Left renal cortex interstitium (tissue), 4 donors: ENCODE measurements around the gene PACRG. TPM values are rescaled to one million over a fixed set of nuclear protein-coding genes. Genes with fewer than 3 reads are reported as not detected.
"Not testable (repeated sequence)": the region's sequence is repeated elsewhere in the genome, so short reads cannot be mapped to it uniquely, and the experiment has no call there.

Source experiments
- DNase-seq, 4 donors: peaks; one replicate each; pipeline ENCODE4 v3.0.0-alpha.2; 2013; ENCODE audit warnings: low read depth in 4 of 4, low spot score in 2 of 4, missing footprints in 1 of 4
- polyA plus RNA-seq, 4 donors: library from polyadenylated mRNA; unstranded; fragments of 120-200 nt; gene quantifications; one replicate each; pipeline ENCODE4 v1.2.1, GENCODE V29; 2013; ENCODE audit not compliant: insufficient read length in 4 of 4

PACRG gene
- polyA plus RNA-seq: 10 to 100 TPM; 13.7 to 20.1 (median 15.1) TPM

DNA sequence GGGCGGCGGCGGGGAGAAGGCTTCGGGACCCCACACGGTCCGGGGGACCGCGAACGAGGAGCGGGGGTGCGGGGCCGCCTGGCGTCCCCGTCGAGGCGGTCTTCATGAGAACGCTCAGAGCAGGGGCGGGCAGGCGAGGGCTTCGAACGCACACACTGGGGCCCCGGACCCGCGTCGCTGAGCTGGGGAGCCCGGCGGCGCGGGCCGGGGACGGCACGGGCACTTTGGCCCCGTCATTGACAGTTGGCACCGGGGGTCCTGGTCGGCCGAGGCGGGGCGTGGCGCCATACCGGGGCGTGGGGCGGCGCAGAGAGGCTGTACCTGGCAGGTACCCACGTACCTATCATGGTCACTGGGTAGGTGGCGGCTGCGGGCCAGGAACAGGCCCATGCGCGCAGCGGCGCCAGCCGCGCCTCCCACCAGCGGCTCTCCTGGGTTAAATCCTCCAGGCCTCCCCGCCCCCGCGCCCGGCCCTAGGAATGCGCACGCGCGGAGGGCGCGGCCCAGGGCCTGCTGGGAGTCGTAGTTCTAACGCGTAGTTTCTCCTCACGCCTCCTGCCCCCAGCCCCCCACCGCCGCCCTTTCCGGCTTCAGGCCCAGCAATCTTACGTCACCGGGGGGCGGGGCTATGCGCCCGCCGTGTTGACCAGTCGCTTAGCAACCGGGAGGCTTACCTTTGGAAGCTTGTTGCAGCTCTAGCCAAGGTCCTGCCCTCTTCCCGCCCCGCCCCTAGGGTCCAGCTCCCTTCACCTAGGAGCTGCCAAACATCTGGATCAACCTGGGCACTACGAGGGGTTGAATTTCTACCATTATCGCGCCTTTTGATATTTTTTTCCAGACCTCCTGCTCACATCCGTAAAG lies at the start of gene PACRG, which contains the start of gene PRKN:
TSS of gene PACRG (plus strand) at position 653 of the 861 bp plus-strand sequence.
TSS of gene PRKN (minus strand) at position 445 of the 861 bp plus-strand sequence.
- peak; percentile 93 to 99 (median 97) for DNase-seq

DNA sequence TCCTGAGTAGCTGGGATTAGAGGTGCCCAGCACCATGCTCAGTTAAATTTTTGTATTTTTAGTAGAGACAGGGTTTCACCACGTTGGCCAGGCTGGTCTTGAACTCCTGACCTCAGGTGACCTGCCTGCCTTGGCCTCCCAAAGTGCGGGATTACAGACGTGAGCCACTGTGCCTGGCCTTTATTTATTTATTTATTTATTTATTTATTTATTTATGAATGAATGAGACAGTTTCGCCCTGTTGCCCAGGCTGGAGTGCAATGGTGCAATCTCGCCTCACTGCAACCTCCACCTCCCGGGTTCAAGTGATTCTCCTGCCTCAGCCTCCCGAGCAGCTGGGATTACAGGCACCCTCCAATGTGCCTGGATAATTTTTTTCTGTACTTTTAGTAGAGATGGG lies 48.9 kb upstream of the PACRG start:
- not testable (repeated sequence) for DNase-seq

DNA sequence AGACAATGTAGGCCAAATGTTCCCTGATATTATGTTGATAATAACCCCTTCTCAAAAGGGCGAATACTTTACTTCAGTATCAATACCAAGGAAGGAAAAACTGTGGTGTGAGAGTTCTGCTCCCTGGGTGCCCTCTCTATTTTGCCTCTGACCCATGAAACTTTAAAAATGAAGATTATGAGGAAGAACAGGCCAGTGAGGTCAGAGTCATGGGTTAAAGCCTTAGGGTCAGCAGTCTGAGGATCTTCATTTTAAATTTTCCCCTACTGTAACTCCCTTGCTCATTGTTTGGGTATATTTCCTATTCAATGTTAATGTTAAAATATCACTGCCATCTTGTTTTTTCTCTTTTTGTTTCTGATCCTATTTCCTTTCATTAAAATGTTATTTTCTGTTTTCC lies 48.1 kb upstream of the PACRG start:
- no peak for DNase-seq

DNA sequence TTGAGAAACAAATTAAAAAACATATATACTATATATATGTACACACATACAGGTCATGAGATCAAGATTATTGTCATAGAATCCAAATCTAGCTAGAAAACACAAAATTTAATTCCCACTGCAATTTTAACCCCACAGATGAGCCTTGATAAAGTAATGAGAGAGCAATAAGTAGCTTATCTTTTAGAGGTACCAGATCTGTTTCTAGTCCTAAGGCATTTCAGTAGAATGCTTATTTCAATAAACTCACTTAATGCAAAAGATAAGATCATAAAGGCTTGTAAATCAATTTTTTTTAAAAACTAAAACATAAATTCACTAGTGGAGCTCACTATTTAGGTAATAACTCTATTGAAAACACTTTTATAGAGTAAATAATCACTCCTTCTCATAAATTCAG lies 47.4 kb upstream of the PACRG start:
- DNase-seq: no peak

DNA sequence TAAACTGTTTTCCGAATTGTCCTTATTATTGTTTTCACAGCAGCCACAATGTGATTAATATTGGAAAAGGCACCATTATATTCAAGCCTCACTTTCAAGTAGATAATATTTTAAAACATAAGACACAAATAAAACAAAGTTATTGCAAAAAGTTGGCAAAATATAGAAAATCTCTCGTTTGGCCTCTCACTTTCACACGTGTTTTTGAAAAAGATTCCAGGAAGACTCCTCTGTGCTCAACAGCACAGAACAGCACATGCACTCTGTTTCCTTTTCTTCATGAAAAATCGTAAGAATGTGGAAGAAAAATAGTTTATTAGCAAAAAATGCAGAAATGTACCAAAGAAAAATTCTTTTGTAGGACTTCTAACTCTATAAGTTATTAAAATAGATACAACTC lies 46.9 kb upstream of the PACRG start:
- no peak for DNase-seq

DNA sequence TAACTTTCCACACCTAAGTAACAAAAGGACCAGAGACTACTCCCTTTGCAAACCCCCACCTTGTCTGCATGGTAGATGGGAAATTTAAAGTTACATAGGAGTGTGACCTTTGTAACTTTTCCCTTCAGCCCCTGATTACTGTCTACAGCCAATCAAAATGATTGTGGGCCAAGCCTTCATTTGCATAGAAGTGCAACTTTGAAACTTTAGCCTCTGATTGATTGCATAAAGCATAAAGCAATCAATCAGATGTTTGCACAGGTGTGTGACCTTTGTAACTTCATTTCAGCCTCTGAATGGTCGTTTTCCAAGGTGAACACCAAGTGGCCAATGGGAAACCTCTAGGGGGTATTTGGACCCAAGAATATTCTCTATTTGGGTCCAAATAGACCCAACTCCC lies 46.3 kb upstream of the PACRG start:
- no peak for DNase-seq

DNA sequence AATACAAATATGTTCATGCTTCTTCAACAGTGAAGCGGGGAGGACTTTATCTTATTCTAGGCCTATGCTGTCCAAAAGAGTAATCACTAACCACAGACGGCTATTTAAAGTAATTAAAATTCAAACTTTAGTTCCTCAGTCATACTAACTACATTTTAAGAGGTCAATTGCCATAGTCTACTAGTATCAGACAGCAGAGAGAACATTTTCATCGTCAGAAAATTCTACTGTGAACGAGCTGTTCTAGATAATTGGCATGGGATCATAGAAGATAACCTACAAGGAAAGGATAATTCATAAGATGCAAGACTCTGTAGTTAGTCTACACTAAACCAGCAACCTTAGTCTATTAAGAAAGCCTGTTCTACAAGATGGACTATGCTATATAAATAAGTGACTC lies 44.6 kb upstream of the PACRG start:
- DNase-seq: no peak

DNA sequence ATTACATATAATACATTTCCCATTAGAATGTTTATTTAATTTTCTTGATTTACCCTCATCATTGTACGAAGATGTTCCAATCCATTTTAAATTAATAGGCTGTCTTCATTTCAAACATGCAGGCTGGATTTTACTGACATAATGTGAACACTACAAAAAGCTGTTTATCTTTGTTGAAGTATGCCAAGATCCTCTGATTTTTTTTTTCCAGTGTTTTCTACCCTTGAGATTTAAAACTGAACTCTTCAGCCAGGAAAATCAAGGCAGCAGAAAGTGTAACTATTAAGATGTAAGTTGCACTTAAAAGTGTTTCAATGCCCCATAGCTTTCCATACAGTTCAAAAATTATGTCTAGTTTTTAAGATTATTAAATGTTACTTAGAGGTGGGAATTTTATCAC lies 43.7 kb upstream of the PACRG start:
- DNase-seq: no peak

DNA sequence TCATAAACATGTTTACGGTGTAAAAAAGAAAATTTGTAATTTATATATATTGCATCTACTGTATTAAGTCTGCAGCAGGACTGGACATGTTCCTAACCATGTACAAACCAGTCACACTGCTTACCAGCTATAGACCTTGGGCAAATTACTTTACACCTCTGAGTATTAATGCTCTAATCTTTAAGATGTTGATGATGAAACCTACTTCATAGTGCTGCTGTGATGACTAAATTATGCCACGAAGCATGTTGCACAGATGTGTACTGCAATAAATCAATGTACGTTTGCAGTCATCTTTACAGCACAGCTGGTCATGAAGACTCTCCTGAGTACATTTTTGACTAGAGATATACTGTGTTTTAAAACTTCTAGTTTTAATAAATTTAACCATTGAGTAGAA lies 42.8 kb upstream of the PACRG start:
- DNase-seq: no peak

DNA sequence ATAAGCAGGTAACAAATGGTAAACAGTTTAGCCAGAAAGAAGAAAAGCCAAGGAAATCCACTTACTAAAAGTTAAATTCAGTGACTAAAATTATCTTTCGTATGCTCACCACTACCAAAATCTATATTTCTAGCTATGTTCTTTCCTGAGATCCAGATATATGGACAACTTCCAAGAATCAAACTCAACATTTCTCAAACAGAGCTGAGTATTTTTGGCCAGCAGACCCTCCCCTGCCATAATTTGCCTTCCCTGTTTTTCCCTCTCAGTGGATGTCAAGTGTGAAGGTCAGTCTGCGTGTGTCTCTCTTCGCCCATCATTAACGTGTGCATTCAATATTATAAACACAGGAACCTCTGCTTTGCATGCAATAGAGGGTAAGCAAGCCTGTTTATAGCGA lies 42.2 kb upstream of the PACRG start:
- no peak for DNase-seq

DNA sequence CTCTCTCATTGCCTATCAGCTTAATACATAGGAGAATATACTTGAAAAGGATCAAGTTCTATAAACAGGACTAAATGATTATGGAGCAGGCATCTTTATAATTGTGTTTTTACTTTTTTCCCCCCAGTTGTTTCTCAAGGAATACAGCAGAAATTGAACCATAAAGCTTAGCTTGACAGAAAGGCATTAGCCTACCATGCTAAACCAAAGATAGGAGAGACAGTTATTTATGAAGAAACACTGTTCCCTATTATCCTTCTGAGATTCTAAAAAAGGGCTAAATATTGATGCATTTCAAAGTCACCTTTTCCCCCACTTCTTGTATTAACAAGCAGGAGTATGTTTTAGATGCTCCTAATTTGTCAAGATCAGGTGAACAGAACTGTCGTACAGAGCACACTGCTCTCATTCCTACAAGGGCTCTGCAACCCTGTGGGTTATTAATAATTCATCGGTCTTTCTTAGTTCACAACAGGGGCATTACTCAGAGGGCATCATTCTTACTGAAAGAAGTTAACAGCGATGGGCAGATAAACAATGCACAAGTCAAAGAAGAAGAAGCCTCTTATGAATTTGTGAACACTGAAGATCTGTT lies 38.9 kb upstream of the PACRG start:
- no peak for DNase-seq

DNA sequence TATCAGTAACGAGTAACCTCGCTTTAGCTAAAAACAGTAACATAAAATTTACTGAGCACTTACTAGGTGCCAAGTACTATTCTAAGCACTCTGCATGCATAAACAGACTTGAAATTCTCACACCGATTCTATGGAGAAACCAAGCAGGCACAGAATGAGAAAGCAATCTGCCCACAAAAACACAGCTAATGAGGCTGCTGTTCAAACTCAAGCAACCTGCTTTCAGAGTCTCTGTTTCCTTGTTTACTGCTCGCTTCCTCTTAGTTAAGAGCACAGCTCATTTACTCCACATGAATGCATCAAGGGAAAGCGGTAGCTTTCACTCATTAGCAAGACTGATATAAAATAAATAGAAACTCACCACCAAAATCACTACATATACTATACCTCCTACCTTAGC lies 37.6 kb upstream of the PACRG start:
- DNase-seq: no peak

DNA sequence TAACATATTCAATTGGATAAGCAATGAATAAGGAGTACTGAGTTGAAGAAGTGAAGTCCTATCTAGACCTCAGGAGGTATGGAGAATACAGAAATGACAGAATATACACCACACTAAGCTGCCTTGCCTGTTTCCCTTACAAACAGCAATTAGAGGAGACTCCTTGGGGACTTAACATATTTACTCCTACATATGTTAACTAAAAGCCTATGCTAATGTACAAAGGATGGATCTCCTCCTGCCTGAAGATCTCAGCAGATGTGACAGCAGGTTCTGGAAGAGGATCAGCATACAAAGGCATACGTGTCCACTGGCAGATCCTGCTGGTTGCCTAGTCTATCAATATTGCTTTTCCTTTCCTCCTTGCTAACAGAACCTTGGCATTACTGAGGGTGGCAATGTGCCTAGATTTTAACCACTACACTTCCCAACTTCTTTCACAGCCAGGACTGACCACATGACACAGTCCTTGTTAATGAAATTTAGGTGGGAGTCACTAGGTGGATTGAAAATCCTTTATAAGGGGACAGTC lies 29.8 kb upstream of the PACRG start:
- DNase-seq: no peak

DNA sequence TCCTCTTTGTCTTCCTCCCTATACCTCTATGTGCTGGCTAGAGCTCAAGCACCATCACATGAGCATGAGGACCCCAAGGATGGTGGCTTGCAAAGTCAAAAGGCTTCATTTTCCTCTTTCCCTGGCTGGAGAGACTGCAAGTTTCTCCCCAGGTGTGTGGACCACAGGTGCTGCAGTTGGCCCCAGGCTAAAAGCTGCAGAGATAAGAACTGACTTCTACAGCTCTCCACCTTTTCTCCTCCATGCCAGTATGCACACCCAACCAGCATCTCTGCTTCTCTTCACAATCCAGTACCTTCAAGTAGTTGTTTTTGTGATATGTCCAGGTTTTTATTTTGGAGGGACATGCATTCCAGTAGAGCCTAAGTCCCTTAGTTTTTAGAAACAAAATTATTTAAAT lies 29.3 kb upstream of the PACRG start:
- no peak for DNase-seq

DNA sequence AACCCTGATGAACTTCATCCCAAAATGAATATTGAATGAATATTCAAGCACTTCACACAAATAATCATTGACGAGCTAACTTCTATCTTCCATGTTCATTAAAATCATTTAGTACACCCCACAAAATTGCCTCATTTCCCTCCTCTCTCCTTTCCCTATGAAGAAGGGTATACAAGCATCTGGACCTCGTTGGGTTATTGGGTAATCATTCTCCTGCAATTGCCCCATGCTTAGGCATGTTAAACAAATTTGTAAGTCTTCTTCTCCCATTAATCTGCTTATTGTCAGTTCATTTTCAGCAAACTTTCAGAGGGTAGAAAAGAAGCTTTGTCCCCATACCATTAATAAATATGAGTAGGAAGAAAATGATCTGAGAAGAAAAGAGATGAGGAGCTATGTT lies 27.8 kb upstream of the PACRG start:
- no peak for DNase-seq

DNA sequence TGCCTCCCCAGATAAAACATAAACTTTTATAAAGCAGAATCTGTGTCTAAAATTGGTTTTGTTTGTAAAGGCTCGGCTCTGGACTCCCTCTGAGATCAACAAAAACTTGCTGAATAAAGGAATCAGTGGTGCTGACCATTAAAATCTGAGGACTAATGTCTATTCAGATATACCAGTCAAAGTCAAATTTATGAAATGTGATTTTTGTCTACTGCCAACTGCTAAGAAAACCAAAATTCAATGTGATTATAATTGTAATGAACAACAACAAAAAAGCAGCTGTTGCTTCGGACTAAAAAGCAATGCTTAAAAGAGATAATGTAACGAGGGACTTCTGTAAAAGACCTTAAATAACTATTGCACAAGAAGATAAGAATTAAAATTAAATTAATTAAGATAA lies 26.8 kb upstream of the PACRG start:
- no peak for DNase-seq

DNA sequence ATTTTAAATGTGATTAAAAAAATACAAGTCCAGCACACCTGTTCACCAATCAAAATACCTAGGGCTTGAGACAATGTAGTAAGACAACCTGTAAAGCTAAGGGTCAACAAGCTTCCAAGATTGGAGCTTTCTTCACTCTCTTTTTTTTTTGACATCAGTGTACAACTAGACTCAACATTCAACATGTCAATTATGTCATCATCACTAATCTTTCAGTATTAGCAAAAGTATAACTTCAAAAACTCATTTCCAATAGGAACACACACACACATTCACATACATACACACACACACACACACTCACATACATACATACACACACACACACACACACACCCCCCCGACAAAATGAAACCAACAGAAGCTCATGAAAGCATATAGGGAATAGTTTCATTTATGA lies 26.2 kb upstream of the PACRG start:
- DNase-seq: no peak

DNA sequence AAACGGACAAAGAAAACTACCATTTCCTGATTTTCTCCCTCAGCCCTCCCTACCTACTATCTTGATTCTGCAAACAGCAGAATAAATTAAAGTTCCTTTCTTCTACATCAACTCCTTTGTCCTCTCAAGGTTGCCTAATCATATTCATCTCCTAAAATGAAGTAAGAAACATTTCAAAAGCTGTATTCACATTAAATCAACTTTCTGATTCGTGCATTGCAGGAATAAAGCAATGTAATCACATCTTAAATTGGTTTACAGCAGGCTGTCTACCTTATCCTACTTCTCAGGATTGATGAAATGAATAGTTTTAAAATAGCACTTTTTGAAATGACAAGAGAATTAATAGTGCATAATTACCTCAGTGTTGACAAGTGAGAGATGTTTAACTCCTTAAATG lies 25.3 kb upstream of the PACRG start:
- DNase-seq: no peak

DNA sequence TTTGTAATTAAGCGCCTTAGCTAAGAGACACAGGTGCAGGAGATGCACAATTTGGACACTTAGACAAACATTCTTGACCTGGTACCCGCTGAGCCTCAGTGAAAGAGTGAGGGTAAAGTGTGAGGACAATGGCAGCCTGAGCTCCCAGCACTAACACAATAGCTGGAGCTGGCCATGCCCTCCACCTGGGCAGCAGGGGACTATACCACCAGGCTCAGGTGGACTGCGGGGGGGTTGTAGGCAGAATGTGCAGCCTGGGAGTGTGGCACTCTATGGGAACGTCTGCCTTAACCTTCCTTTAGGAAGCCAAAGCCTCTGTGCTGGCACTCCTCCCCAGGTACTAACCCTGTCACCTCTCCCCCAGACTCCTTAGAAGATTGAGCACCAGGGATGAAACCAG lies 23.8 kb upstream of the PACRG start:
- no peak for DNase-seq

DNA sequence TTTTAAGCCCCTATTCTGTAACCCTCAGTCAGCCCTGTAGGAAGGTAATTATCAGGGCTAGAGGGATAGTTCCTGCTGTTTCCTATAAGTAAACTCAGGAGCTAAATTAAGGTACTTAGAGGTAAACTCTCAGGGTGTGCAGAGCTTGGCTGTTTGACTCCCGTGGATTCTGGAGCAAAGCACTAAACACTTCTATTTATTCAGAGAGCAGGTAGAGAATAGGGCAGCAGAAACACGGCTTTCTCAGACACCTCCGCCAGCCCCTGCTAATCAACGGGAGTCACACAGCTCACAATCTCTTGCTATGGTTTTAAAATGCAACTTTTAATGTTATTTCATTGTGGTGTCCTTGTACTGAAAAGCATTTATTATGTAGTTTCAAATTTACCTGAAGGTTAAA lies 22.0 kb upstream of the PACRG start:
- no peak for DNase-seq

DNA sequence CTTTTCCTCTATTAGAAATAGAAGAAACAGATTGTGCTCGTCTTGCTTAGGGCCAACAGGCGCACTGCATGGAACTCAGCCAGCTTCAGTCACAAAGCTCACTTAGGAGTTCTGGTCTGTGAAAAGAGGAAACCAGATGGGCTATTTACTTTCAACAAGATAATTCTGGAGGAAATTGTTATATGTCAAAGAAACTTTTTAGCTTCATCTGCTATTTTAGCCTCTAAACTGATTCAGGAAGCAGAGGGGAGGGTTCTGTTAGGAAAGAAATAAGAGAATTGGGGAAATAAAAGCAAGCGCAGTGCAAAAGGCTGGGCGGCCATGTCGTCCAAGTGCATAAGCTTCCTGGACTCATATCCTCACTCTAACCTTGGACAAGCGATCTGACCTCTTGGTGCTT lies 21.5 kb upstream of the PACRG start:
- peak in 2 of 4 donors; percentile 41 to 42 for DNase-seq

DNA sequence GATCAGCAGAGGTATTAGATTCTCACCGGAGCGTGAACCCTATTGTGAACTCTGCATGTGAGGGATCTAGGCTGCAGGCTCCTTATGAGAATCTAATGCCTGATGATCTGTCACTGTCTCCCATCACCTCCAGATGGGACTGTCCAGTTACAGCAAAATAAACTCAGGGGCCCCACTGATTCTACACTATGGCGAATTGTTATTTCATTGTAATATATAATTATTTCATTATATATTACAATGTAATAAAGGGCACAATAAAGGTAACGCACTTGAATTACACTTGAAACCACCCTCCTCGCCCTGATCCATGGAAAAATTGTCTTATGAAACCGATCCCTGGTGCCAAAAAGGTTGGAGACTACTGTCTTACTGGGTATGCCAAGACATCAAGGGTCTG lies 18.8 kb upstream of the PACRG start:
- DNase-seq: no peak
